Neural cell (in vitro differentiated cells): ENCODE measurements around the gene PELO. TPM values are rescaled to one million over a fixed set of nuclear protein-coding genes. Genes with fewer than 3 reads are reported as not detected.

ENCODE experiments used
- H2AFZ ChIP-seq: fragments of 200-600, 300-800 bp; sonication (generic), shearing (Covaris generic); 2 replicates; pipeline ENCODE4 v1.6.0; 2014; ENCODE audit warnings: low read depth, mild to moderate bottlenecking, antibody characterized with exemption, low read length, moderate library complexity
- H3F3A ChIP-seq: fragments of 200-600 bp; shearing (Covaris generic); 2 replicates; pipeline ENCODE4 v1.6.1; 2016; ENCODE audit warnings: mild to moderate bottlenecking, moderate library complexity, mixed read lengths, antibody characterized with exemption, low read length; ENCODE audit not compliant: insufficient read depth, poor library complexity, severe bottlenecking
- H3K27ac ChIP-seq: fragments of 200-600, 300-800 bp; sonication (generic), shearing (Covaris generic); 2 replicates; pipeline ENCODE4 v1.5.1; 2014; ENCODE audit warnings: mild to moderate bottlenecking, low read length, moderate library complexity
- H3K27me3 ChIP-seq: fragments of 300-800, 200-600 bp; sonication (generic), shearing (Covaris generic); 2 replicates; pipeline ENCODE4 v1.6.0; 2014; ENCODE audit warnings: mild to moderate bottlenecking, low read depth, low read length, moderate library complexity; ENCODE audit not compliant: insufficient read depth
- H3K36me3 ChIP-seq: fragments of 300-800, 200-600 bp; sonication (generic), shearing (Covaris generic); 2 replicates; pipeline ENCODE4 v1.5.1; 2014; ENCODE audit warnings: mild to moderate bottlenecking, antibody characterized with exemption, low read length, moderate library complexity; ENCODE audit not compliant: insufficient read depth
- H3K4me2 ChIP-seq: fragments of 300-800, 200-600 bp; sonication (generic), shearing (Covaris generic); 2 replicates; pipeline ENCODE4 v1.6.0; 2014; ENCODE audit warnings: mild to moderate bottlenecking, low read length
- H3K4me3 ChIP-seq: fragments of 300-800, 200-600 bp; sonication (generic), shearing (Covaris generic); 2 replicates; pipeline ENCODE4 v1.5.1; 2014; ENCODE audit warnings: mild to moderate bottlenecking, low read length, moderate library complexity
- H3K79me2 ChIP-seq: fragments of 200-600 bp; shearing (Covaris generic); replicated peaks from 2 replicates; pipeline ENCODE4 v1.6.0; 2014; ENCODE audit warnings: mild to moderate bottlenecking, low read length, moderate library complexity; ENCODE audit not compliant: insufficient read depth
- H3K9ac ChIP-seq: fragments of 300-800, 200-600 bp; sonication (generic), shearing (Covaris generic); 2 replicates; pipeline ENCODE4 v1.6.1; 2016; ENCODE audit warnings: mild to moderate bottlenecking, low read length, mixed read lengths
- H3K9me2 ChIP-seq: fragments of 200-600 bp; shearing (Covaris generic); 2 replicates; pipeline ENCODE4 v1.6.1; 2016; ENCODE audit warnings: mild to moderate bottlenecking, low read length, mixed read lengths; ENCODE audit not compliant: insufficient read depth
- H3K9me3 ChIP-seq: fragments of 200-600, 300-800 bp; sonication (generic), shearing (Covaris generic); 2 replicates; pipeline ENCODE4 v1.6.1; 2016; ENCODE audit warnings: mild to moderate bottlenecking, mixed run types, low read length, moderate library complexity, mixed read lengths
- H4K20me1 ChIP-seq: fragments of 200-600 bp; shearing (Covaris generic); 2 replicates; pipeline ENCODE4 v1.6.1; 2016; ENCODE audit warnings: mild to moderate bottlenecking, mixed run types; ENCODE audit not compliant: insufficient read depth
- EP300 ChIP-seq: fragments of 450-650 bp; conservative IDR thresholded peaks from 2 replicates; pipeline ENCODE4 v1.6.1; 2014; ENCODE audit warnings: antibody characterized with exemption, mild to moderate bottlenecking, moderate library complexity; ENCODE audit not compliant: poor library complexity, severe bottlenecking
- EZH2 ChIP-seq: fragments of 200-600, 300-800 bp; shearing (Covaris generic), sonication (generic); IDR thresholded peaks from 2 replicates; pipeline ENCODE4 v1.6.1; 2014; ENCODE audit warnings: antibody characterized with exemption, low read length, borderline replicate concordance, mild to moderate bottlenecking; ENCODE audit not compliant: insufficient read depth, poor library complexity, severe bottlenecking
- MXI1 ChIP-seq: fragments of 450-650 bp; conservative IDR thresholded peaks from 2 replicates; pipeline ENCODE4 v1.6.1; 2014; ENCODE audit warnings: antibody characterized with exemption, mild to moderate bottlenecking; ENCODE audit not compliant: poor library complexity, severe bottlenecking
- POLR2AphosphoS5 ChIP-seq: IDR thresholded peaks from 2 replicates; pipeline ENCODE4 v1.6.1; 2012
- RAD21 ChIP-seq: fragments of 450-650 bp; conservative IDR thresholded peaks from 2 replicates; pipeline ENCODE4 v1.6.1; 2014; ENCODE audit warnings: antibody characterized with exemption, mild to moderate bottlenecking, moderate library complexity
- SMC3 ChIP-seq: fragments of 450-650 bp; conservative IDR thresholded peaks from 2 replicates; pipeline ENCODE4 v1.6.1; 2014; ENCODE audit warnings: antibody characterized with exemption, mild to moderate bottlenecking, moderate library complexity; ENCODE audit not compliant: poor library complexity
- TAF1 ChIP-seq: IDR thresholded peaks from 2 replicates; pipeline ENCODE4 v1.6.1; 2012; ENCODE audit warnings: low read depth
- polyA plus RNA-seq: library from polyadenylated mRNA; depleted of rRNA; stranded (reverse); fragments of >200 nt; gene quantifications from 2 replicates; pipeline ENCODE4 v1.2.3, GENCODE V29; 2014
- TF ChIP-seq, protein P1 (sequence below): fragments of 450-650 bp; IDR thresholded peaks from 2 replicates; pipeline ENCODE4 v1.5.1; 2014; ENCODE audit warnings: antibody characterized with exemption, mild to moderate bottlenecking, moderate library complexity; ENCODE audit not compliant: poor library complexity, severe bottlenecking
- TF ChIP-seq, protein P2 (sequence below): IDR thresholded peaks from 2 replicates; pipeline ENCODE4 v1.6.1; 2012; ENCODE audit warnings: borderline replicate concordance

The PELO gene
- polyA plus RNA-seq, 1 donor from 2014 or later, result 10.5 TPM

DNA sequence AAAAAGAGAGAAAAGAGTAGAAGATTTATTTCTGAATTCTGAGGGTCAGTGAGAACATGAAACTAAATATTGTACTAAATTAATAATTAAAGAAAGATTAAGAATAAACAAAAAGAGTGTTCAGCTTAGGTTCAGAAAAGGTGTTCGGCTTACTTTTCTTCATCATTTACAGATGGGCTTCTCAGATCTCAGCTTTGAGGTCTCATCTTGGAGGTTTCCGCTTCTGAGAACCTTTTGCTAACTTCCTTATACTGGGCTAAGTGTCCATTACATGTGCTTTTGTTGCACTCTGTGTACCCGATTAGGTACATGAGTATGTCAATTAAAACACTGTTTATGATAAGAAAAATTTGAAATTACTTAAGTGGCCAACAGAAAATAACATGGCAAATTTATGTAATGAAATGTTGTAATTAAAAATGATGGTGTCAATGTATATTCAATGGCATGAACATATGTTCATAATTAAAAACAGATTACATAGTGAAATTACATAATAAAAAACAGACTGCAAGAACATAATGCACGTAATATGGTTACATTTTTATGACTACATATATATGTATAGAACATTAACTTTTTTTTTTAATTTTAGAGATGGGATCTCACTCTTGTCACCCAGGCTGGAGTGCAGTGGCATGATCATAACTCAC is 17.3 kb upstream of the PELO start:
- Histone ChIP-seq H3K4me2 (no peak overlapping the region), H3K79me2 (no peaks in the 10 kb centered on the region), H3K9me3 (no peaks in the 10 kb centered on the region), H3K27ac (no peak overlapping the region), H2AFZ (no peak overlapping the region), H3K36me3 (no peaks in the 10 kb centered on the region), H3K4me3 (no peak overlapping the region), H3K9ac (no peak overlapping the region), H3F3A (no peaks in the 10 kb centered on the region), H3K27me3 (no peaks in the 10 kb centered on the region), H4K20me1 (no peaks in the 10 kb centered on the region), H3K9me2 (no peaks in the 10 kb centered on the region)
- TF ChIP-seq, protein P1, sequence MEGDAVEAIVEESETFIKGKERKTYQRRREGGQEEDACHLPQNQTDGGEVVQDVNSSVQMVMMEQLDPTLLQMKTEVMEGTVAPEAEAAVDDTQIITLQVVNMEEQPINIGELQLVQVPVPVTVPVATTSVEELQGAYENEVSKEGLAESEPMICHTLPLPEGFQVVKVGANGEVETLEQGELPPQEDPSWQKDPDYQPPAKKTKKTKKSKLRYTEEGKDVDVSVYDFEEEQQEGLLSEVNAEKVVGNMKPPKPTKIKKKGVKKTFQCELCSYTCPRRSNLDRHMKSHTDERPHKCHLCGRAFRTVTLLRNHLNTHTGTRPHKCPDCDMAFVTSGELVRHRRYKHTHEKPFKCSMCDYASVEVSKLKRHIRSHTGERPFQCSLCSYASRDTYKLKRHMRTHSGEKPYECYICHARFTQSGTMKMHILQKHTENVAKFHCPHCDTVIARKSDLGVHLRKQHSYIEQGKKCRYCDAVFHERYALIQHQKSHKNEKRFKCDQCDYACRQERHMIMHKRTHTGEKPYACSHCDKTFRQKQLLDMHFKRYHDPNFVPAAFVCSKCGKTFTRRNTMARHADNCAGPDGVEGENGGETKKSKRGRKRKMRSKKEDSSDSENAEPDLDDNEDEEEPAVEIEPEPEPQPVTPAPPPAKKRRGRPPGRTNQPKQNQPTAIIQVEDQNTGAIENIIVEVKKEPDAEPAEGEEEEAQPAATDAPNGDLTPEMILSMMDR, result no peak
- no peak for TF ChIP-seq TAF1
- no peak for TF ChIP-seq RAD21
- no peak for TF ChIP-seq EP300
- TF ChIP-seq SMC3, result no peak
- TF ChIP-seq POLR2AphosphoS5, result no peak

- TF ChIP-seq TAF1 (no peak), MXI1 (no peak), POLR2AphosphoS5 (no peak), EZH2 (no peak), SMC3 (no peak), RAD21 (no peak), EP300 (no peak)
- TF ChIP-seq, protein P1, result no peak
- TF ChIP-seq, protein P2, sequence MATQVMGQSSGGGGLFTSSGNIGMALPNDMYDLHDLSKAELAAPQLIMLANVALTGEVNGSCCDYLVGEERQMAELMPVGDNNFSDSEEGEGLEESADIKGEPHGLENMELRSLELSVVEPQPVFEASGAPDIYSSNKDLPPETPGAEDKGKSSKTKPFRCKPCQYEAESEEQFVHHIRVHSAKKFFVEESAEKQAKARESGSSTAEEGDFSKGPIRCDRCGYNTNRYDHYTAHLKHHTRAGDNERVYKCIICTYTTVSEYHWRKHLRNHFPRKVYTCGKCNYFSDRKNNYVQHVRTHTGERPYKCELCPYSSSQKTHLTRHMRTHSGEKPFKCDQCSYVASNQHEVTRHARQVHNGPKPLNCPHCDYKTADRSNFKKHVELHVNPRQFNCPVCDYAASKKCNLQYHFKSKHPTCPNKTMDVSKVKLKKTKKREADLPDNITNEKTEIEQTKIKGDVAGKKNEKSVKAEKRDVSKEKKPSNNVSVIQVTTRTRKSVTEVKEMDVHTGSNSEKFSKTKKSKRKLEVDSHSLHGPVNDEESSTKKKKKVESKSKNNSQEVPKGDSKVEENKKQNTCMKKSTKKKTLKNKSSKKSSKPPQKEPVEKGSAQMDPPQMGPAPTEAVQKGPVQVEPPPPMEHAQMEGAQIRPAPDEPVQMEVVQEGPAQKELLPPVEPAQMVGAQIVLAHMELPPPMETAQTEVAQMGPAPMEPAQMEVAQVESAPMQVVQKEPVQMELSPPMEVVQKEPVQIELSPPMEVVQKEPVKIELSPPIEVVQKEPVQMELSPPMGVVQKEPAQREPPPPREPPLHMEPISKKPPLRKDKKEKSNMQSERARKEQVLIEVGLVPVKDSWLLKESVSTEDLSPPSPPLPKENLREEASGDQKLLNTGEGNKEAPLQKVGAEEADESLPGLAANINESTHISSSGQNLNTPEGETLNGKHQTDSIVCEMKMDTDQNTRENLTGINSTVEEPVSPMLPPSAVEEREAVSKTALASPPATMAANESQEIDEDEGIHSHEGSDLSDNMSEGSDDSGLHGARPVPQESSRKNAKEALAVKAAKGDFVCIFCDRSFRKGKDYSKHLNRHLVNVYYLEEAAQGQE, result no peak
- no peaks in the 10 kb centered on the region for H4K20me1 ChIP-seq
- no peak overlapping the region for H2AFZ ChIP-seq
Observed at GRCh38 chr5:52771343-52772039, 16.2 kb upstream of the PELO start.

More at GRCh38 chr5:52771343-52772039, 16.2 kb upstream of the PELO start:
- Histone ChIP-seq H3F3A (no peaks in the 10 kb centered on the region), H3K9me2 (no peaks in the 10 kb centered on the region), H3K27me3 (no peaks in the 10 kb centered on the region), H3K4me2 (no peak overlapping the region), H3K9me3 (no peaks in the 10 kb centered on the region), H3K36me3 (no peaks in the 10 kb centered on the region), H3K4me3 (no peak overlapping the region), H3K79me2 (no peaks in the 10 kb centered on the region), H3K9ac (no peak overlapping the region), H3K27ac (no peak overlapping the region)
